OCI-LY7 (cell line): Measurements from ENCODE around the gene UVRAG.

ENCODE experiments used
- CTCF ChIP-seq: fragments of 200-600 bp; sonication (generic); conservative IDR thresholded peaks from 2 replicates; pipeline ENCODE4 v1.5.1; 2014; ENCODE audit warnings: mild to moderate bottlenecking, antibody characterized with exemption, low read length, moderate library complexity, mixed read lengths
- EZH2phosphoT487 ChIP-seq: fragments of 200-600 bp; sonication (generic); IDR thresholded peaks from 2 replicates; pipeline ENCODE4 v1.6.1; 2018; ENCODE audit warnings: low read depth, borderline replicate concordance, mild to moderate bottlenecking, mixed run types, antibody characterized with exemption, low read length, moderate library complexity, mixed read lengths

DNA sequence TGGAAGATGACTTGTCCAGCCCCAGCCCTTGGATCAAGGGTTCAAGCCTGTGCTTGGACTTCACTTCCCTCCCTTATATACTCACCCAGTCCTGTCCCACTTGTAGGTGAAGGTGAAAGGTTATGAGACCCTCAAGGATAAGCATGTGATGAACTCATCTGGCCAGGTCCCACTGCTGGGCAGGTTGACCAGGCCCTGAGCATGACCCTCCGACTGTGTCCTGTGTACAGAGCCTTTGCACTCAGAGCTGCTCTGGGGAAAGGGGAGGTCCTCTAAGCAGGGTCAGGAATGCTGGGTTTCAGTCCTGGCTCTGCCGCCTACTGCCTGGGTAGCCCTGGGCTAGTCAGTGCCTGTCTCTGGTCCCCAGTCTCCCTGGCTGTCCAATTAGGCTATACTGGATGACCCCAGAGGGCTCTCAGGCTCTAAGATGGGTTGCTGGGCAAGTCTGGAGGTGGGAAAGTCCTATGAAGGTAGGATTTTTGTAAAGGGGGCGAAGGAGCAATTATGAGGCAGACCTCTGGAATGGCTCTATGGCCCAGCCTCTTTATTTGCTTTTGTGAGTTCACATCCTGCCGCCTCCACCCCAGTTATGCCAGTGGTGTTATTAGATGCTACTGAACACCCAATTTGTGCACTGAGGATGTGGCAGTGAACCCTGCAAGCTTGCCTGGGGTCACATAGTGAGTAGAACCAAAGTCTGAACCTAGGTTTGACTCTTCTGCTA, 32.3 kb upstream of the UVRAG start:
- no peak for TF ChIP-seq CTCF
- TF ChIP-seq EZH2phosphoT487: no peak
